Lower lobe of right lung (tissue), 2 donors: ENCODE data around the gene MPRIP. TPM values are rescaled to one million over a fixed set of nuclear protein-coding genes. Genes with fewer than 3 reads are reported as not detected.
A peak's percentile ranks its signal among the peaks of the same experiment; 100 is the strongest.

Experiments used
- ATAC-seq, 2 donors: fragments of 200-7000 bp; cut with Tn5 transposase; one replicate each; pipeline ENCODE4 v1.9.1; 2020 to 2022; ENCODE audit warnings: mild to moderate bottlenecking in 2 of 2, moderate library complexity in 2 of 2
- DNase-seq: peaks from one replicate; pipeline ENCODE4 v3.0.0-alpha.2; 2020
- H3K27ac ChIP-seq: fragments of 200-600 bp; one replicate; pipeline ENCODE4 v1.8.0; 2022
- H3K27me3 ChIP-seq: fragments of 200-600 bp; one replicate; pipeline ENCODE4 v1.8.0; 2022; ENCODE audit warnings: low read depth
- H3K36me3 ChIP-seq: fragments of 200-600 bp; one replicate; pipeline ENCODE4 v1.8.0; 2022; ENCODE audit warnings: mild to moderate bottlenecking
- H3K4me1 ChIP-seq: fragments of 200-600 bp; one replicate; pipeline ENCODE4 v1.8.0; 2022
- H3K4me3 ChIP-seq: fragments of 200-600 bp; one replicate; pipeline ENCODE4 v1.8.0; 2022; ENCODE audit warnings: mild to moderate bottlenecking
- H3K9me3 ChIP-seq: fragments of 200-600 bp; one replicate; pipeline ENCODE4 v1.8.0; 2022
- intact Hi-C: fragments of 100-400 bp; cut with DNase I; formaldehyde crosslinking; loops from one replicate; pipeline ENCODE4 v1.11.0; 2022
- total RNA-seq: library from RNA; stranded (reverse); fragmentation: NEBNext Ultra II Directional; extraction: Animal tissue kit (Norgen Biotek cat#: 25700); gene quantifications from one replicate; pipeline ENCODE4 v1.2.1, GENCODE V29; 2021
- TF ChIP-seq, protein P1 (sequence below): fragments of 200-600 bp; IDR thresholded peaks from one replicate; pipeline ENCODE4 v1.8.0; 2022; ENCODE audit warnings: antibody characterized with exemption, mild to moderate bottlenecking
- donor health status: DM: no; HTN: yes; CAD: no; lungs with severe emphysema.

MPRIP gene
- total RNA-seq, 1 donor from 2014 or later = 232 TPM

- peak; percentile 76 to 80 for ATAC-seq
Measured at GRCh38 chr17:17127730-17128291, 85.6 kb downstream of the MPRIP start.

GRCh38 chr17:17128476-17129075, 86.3 kb downstream of the MPRIP start:
- Histone ChIP-seq H3K4me3 (no peak overlapping the region), H3K9me3 (no peaks in the 10 kb centered on the region), H3K27me3 (no peaks in the 10 kb centered on the region), H3K4me1 (peaks cover 45% of the 10 kb centered on the region), H3K27ac (no peak overlapping the region), H3K36me3 (peaks cover 69% of the 10 kb centered on the region)
- TF ChIP-seq, protein P1, sequence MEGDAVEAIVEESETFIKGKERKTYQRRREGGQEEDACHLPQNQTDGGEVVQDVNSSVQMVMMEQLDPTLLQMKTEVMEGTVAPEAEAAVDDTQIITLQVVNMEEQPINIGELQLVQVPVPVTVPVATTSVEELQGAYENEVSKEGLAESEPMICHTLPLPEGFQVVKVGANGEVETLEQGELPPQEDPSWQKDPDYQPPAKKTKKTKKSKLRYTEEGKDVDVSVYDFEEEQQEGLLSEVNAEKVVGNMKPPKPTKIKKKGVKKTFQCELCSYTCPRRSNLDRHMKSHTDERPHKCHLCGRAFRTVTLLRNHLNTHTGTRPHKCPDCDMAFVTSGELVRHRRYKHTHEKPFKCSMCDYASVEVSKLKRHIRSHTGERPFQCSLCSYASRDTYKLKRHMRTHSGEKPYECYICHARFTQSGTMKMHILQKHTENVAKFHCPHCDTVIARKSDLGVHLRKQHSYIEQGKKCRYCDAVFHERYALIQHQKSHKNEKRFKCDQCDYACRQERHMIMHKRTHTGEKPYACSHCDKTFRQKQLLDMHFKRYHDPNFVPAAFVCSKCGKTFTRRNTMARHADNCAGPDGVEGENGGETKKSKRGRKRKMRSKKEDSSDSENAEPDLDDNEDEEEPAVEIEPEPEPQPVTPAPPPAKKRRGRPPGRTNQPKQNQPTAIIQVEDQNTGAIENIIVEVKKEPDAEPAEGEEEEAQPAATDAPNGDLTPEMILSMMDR = no peak
- no peak for ATAC-seq
- intact Hi-C loops = no loop called here
- peak; percentile 26 for DNase-seq

More at GRCh38 chr17:17127730-17128291, 85.6 kb downstream of the MPRIP start:
- TF ChIP-seq, protein P1 = no peak
- peaks cover 45% of the 10 kb centered on the region for H3K4me1 ChIP-seq
- intact Hi-C loops = no loop called here
- H3K27ac ChIP-seq = no peak overlapping the region
- H3K27me3 ChIP-seq = no peaks in the 10 kb centered on the region
- no peak overlapping the region for H3K4me3 ChIP-seq
- H3K36me3 ChIP-seq = peaks cover 61% of the 10 kb centered on the region
- DNase-seq = peak; percentile 61
- no peaks in the 10 kb centered on the region for H3K9me3 ChIP-seq

- Histone ChIP-seq H3K27me3 (no peaks in the 10 kb centered on the region), H3K27ac (no peak overlapping the region), H3K36me3 (peaks cover 78% of the 10 kb centered on the region), H3K4me1 (peaks cover 45% of the 10 kb centered on the region), H3K9me3 (no peaks in the 10 kb centered on the region), H3K4me3 (no peak overlapping the region)
- intact Hi-C loops = no loop called here
- DNase-seq = peak; percentile 24
- TF ChIP-seq, protein P1 = no peak
- no peak for ATAC-seq
Measured at GRCh38 chr17:17129466-17129865, 87.2 kb downstream of the MPRIP start.

GRCh38 chr17:17130077-17130844, 88.0 kb downstream of the MPRIP start:
- ATAC-seq (no peak), DNase-seq (peak; percentile 38)
- Histone ChIP-seq H3K36me3 (peaks cover 84% of the 10 kb centered on the region), H3K4me3 (no peak overlapping the region), H3K27ac (no peak overlapping the region), H3K4me1 (peaks cover 45% of the 10 kb centered on the region), H3K9me3 (no peaks in the 10 kb centered on the region), H3K27me3 (no peaks in the 10 kb centered on the region)
- intact Hi-C loops = no loop called here
- TF ChIP-seq, protein P1 = no peak

GRCh38 chr17:17131839-17132238, 89.6 kb downstream of the MPRIP start:
- H3K27ac ChIP-seq = no peak overlapping the region
- no peaks in the 10 kb centered on the region for H3K9me3 ChIP-seq
- ATAC-seq = no peak
- no peaks in the 10 kb centered on the region for H3K27me3 ChIP-seq
- H3K36me3 ChIP-seq = peaks cover 96% of the 10 kb centered on the region
- DNase-seq = no peak
- intact Hi-C loops = no loop called here
- no peak overlapping the region for H3K4me3 ChIP-seq
- TF ChIP-seq, protein P1 = no peak
- peaks cover 33% of the 10 kb centered on the region for H3K4me1 ChIP-seq
